ENCODE measurements around the gene PIGT.

PIGT gene

DNA sequence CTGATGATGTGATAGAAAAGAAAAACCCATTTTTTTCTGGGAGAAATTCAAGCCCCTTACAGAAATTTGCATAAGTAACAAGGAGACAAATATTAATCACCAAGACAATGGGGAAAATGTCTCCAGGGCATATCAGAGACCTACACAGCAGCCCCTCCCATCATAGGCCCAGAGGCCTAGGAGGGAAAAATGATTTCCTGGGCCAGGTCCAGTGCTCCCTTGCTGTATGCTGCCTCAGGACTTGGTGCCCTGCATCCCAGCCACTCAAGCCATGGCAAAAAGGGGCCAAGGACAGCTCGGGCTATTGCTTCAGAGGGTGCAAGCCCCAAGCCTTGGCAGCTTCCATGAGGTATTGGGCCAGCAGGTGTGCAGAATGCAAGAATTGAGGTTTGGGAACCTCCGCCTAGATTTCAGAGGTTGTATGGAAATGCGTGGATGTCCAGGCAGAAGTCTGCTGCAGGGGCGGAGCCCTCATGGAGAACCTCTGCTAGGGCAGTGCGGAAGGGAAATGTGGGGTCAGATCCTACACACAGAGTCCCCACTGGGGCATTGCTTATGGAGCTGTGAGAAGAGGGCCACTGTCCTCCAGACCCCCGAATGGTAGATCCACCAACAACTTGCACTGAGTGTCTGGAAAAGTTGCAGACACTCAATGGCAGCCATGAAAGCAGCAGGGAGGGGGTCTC lies 15.5 kb upstream of the PIGT start:
- DNase-seq (ENCODE audit: low spot score) = no peak

DNA sequence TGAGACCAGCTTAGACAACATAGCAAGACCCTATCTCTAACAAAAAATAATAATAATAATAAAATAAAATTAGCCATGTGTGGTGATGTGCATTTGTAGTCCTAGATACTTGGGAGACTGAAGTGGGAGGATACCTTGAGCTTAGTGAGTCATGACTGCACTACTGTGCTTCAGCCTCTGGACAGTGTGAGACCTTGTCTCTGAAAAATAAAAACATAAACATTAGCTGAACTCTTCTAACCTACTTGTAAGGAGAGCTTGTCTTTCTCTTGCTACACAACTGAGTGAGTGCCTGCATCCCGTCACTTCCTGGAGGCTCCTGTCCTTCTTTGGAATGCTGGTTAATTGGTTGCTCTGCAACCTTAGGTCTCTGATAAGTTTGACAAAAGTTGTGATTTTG lies 13.0 kb upstream of the PIGT start:
- peak; percentile 32 for DNase-seq (ENCODE audit: low spot score)

GRCh38 chr20:45404438-45404837 lies 11.5 kb upstream of the PIGT start:
- no peak for DNase-seq (ENCODE audit: low spot score)

DNA sequence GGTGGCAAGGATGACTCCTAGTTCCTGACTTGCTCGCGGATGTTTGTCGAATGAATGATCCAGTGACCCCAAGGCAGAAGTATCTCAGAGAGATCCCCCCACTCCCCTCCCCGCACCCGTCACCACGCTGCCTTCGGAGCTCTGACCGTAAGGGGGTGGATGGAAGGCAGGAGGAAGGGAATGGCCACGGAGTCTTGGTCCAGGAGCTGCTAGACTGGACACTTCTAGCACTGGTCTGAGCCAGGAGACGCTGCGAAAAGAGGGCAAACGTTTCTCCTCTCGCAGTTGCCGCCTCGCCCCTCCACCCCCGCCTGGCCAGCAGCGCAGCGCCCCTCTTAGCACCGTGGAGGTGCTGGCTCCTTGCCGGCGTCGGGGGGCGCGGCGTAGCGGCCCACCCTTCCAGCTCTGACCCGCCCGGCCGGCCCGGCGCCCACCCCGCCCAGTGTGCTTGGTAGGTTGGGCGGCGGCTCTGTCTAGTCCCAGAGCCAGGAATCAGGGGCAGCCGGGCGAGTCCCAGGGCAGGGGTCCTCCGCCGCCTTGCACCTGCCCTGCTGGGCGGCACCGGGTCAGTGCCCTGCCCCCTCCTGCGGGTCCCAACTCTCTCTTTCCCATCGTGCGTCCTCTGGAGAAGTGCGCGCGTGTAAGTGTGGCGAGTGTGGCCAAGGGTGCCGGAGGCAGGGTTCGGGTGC lies 10.2 kb upstream of the PIGT start:
- DNase-seq (ENCODE audit: low spot score) = peak; percentile 47

DNA sequence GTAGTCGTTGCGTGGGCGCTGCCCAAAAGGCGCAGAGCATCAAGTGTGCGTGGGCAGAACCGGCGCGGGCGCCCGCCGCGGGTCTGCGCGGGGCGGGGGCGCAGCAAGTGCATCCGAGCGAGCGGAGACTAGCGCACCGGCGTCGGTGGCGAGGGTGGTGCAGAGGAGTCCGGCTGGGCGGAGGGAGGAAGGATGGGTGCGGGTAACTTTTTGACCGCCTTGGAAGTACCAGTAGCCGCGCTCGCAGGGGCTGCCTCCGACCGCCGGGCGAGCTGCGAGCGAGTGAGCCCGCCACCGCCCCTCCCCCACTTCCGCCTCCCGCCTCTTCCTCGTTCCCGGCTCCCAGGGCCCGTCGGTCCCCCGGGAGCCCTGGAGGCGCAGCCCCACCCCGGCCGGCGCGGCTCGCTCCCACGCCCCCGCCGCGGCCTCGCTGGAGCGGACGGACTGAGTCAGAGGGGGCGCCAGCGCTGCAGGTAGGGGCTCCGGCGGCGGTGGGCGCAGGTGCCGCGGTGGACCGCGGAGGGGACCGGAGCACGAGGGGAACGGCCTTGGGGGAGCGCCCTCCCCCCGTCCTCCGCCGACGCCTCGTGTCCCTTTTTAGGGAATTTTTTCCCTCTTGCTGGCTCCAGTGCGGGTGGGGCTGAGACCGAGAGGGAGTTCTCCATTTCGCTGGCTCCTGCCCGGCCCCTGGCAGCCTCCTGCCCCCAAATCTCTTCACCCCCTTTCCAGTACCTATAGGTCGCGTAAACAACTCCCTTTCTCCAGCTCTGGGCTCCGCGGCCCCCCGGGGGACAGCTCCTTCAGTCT lies 9.5 kb upstream of the PIGT start:
- DNase-seq (ENCODE audit: low spot score) = peak; percentile 70

DNA sequence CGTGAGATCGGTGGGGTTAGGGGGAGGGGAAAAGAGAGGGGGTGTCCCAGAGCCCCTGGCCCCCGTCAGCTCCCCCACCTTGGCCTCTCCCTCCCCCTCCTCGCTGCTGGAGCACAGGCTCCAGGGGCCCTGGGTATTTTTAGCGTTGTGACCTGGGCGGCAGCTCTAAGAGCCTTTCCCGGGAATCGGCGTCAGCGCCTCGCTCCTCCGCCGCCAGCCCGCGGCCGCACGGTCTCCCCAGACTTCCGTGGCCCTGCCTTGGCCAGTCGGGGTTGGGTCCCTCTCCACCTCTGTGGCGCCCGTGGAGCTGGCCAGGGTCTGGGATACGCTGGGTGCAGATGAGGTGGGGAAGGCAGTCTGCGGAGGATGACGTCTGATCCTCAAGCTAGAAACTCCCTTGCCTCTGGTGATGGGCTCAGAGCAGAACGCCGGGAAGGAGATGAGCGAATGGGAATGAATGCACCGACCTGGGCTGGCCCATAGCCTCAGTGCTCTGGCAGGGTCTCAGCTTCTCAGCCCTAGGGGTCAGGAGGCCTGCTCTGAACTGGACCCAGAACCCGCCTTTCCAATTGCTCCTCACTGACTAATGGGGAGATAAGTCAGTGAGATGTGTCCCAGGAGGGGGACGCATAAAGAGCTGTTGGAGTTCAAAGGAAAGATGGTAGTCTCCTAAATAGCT lies 8.7 kb upstream of the PIGT start:
- DNase-seq (ENCODE audit: low spot score) = peak; percentile 52

DNA sequence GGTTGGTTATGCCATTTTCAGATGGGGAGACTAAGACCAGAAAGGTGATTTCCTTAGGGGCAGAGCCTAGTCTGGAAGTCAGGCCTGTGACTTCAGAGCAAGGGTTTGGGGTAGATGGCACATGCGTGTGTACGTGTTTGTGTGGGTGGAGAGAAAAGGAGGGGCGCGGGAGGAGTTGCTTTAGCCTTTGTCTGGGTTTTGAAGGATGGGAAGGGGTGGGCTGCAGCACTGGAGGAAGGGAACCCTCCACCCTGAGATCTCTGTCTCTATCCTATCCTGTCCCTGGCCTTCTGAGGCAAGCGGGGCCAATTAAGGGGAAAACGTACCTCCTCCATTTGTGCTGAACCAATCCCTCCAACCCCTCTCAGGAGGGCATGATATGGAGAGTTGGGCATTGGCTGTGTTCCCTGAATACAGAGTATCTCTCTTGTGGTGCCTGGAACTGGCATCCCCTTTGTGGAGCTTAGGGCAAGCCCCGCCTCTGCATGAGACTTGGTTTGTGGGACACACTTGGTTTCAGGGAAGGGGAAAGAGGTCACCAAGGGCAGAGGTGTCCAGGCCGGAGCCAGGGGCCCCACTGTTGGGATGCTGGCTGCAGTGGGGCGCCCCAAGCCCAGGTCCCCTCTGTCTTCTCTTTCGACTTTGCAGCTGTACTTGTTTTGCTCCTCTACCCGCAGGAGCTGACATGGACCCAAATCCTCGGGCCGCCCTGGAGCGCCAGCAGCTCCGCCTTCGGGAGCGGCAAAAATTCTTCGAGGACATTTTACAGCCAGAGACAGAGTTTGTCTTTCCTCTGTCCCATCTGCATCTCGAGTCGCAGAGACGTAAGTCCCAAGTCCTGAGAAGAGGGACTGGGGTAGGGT lies 7.9 kb upstream of the PIGT start, which contains the start of gene DBNDD2:
DBNDD2 (plus strand) TSS at position 507 of the 863 bp plus-strand sequence; CDS start at position 686, 179 bp downstream.
- no peak for DNase-seq (ENCODE audit: low spot score)

- no peak for DNase-seq (ENCODE audit: low spot score)
Measured at GRCh38 chr20:45408646-45409213, 7.2 kb upstream of the PIGT start.

DNA sequence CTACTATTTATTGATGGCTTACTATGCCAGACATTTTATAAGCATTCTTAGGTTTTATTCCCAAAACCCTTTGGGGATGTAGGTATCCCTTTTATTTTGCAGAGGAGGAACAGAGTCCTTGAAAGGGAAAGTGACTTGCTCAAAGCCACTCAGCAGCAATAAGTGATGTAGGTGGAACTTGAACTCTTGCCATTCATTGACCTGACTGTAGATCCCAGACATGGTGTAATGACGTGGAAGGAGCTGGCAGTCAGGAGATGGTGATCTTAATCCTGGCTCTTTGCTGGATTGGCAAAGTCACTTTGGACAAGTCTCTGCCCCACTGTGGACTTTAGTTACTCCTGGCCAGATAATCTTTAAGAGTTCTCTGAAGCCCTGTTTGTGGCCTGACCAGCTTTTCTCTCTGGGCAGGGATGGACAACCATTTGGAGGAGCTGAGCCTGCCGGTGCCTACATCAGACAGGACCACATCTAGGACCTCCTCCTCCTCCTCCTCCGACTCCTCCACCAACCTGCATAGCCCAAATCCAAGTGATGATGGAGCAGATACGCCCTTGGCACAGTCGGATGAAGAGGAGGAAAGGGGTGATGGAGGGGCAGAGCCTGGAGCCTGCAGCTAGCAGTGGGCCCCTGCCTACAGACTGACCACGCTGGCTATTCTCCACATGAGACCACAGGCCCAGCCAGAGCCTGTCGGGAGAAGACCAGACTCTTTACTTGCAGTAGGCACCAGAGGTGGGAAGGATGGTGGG lies 6.2 kb upstream of the PIGT start:
- no peak for DNase-seq (ENCODE audit: low spot score)

DNA sequence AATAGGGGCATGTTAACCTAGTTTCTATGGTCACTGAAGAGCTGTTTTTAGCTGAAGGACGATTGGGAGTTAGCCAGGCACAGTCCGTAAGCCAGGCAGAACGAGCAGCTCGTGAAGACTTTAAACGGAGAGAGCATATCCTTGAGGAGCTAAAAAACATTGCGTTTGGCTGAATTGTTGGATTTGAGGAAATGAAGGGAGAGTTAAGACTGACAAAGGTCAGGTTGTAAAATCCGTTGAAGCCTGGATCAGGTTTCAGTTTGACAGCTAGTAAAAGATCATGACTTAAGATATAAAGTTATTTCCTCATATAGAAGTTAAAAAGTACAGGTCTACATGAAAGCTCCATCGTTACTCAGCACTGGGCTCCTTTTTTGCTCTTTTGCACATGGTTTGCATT lies 5.1 kb upstream of the PIGT start:
- DNase-seq (ENCODE audit: low spot score) = no peak

DNA sequence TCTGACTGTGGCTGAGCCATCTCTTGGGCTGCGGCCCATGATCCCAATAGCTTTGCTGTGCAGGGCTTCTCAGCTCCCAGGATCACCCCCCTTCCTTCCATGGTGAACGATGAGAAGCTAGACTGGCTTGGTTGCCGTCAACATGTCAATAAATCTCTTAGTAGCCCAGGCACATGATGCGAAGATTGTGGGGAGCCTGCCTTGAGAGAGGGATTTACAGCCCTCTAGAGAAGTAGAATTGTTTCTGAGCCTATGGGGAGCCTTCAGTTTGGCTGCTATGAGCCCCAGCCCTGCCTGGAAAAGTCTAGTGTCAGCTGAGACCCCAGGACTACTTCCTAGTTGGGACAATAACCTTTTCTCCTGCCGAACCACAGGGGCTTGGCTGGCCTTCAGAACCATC lies 3.3 kb upstream of the PIGT start:
- DNase-seq (ENCODE audit: low spot score) = no peak

DNA sequence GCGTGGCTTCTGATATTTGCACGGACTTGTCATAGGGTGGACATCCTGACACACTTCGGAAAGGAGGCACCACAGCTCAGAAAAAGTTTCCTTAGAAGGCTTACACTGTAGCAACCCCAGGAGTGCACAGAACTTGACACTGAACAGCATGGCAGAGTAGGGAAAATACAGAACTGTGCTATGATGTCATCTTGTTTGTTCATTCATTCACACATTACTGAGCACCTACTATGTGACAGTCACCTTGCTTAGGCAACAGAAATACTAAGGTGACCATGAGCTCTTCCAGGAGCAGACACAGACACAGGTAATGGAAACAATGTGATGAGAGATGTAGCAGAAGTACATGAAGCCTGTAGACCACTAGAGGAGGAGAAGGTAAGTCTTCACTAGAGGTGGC lies 2.5 kb upstream of the PIGT start:
- DNase-seq (ENCODE audit: low spot score) = no peak

GRCh38 chr20:45416917-45417316 lies 976 bp downstream of the PIGT start:
- no peak for DNase-seq (ENCODE audit: low spot score)

GRCh38 chr20:45419188-45420091 lies 3.5 kb downstream of the PIGT start:
- peak; percentile 87 for DNase-seq (ENCODE audit: low spot score)

GRCh38 chr20:45420125-45420524 lies 4.2 kb downstream of the PIGT start:
- no peak for DNase-seq (ENCODE audit: low spot score)

DNA sequence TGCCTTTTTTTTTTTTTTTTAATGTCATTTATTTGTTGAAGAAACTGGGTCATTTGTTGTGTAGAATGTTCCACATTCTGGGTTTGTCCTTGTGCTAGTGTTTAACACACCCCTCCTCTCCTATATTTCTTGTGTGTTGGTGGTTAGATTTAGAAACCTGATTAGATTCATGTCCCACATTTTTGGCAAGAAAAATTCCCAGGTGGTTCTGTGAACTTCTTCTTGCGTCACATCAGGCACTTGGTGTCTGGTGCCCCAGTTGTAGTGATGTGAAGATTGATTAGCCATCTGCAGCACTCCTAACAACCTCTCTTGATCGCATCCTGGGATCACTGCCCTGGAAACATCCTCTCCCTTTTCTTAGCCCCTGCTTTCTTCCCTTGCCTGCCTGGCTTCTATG lies 7.8 kb downstream of the PIGT start:
- no peak for DNase-seq (ENCODE audit: low spot score)

DNA sequence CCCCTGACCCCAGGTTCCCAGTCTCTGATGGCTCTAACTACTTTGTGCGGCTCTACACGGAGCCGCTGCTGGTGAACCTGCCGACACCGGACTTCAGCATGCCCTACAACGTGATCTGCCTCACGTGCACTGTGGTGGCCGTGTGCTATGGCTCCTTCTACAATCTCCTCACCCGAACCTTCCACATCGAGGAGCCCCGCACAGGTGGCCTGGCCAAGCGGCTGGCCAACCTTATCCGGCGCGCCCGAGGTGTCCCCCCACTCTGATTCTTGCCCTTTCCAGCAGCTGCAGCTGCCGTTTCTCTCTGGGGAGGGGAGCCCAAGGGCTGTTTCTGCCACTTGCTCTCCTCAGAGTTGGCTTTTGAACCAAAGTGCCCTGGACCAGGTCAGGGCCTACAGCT lies 9.6 kb downstream of the PIGT start:
- DNase-seq (ENCODE audit: low spot score) = no peak

- DNase-seq (ENCODE audit: low spot score) = no peak
Measured at GRCh38 chr20:45426320-45427016, 10.5 kb downstream of the PIGT start.
